ENCODE measurements around the gene KXD1. TPM values are rescaled to one million over a fixed set of nuclear protein-coding genes. Genes with fewer than 3 reads are reported as not detected.

KXD1 gene
- total RNA-seq, 4 donors from 2014 or later: 72.4 to 107 (median 89.4) TPM

GRCh38 chr19:18577365-18577914 lies 19.8 kb downstream of the KXD1 start:
- Histone ChIP-seq H3K4me1 (peaks cover 11% of the 10 kb centered on the region), H3K4me3 (no peak overlapping the region), H3K27ac (no peak overlapping the region), H3K27me3 (no peaks in the 10 kb centered on the region), H3K9me3 (no peaks in the 10 kb centered on the region), H3K36me3 (peaks cover 45% of the 10 kb centered on the region)
- TF ChIP-seq POLR2AphosphoS5 (IDR thresholded peaks at IDR 0.05) (no peak), POLR2A (IDR thresholded peaks at IDR 0.05) (no peak), EP300 (IDR thresholded peaks at IDR 0.05) (no peak), CTCF (IDR thresholded peaks at IDR 0.05) (no peak)
- WGBS: 89% methylated on average over 20 of the region's 21 CpGs
- DNase-seq (ENCODE audit: low spot score in 2 of 2): no peak

- no peaks in the 10 kb centered on the region for H3K27me3 ChIP-seq
- H3K9me3 ChIP-seq: no peaks in the 10 kb centered on the region
- H3K4me3 ChIP-seq: no peak overlapping the region
- H3K36me3 ChIP-seq: peaks cover 23% of the 10 kb centered on the region
- 73% methylated on average over 7 of the region's 7 CpGs for WGBS
- H3K4me1 ChIP-seq: no peaks in the 10 kb centered on the region
- DNase-seq (ENCODE audit: low spot score in 2 of 2): no peak
- no peak overlapping the region for H3K27ac ChIP-seq
- no peak for TF ChIP-seq CTCF (IDR thresholded peaks at IDR 0.05)
- no peak for TF ChIP-seq POLR2A (IDR thresholded peaks at IDR 0.05)
- no peak for TF ChIP-seq EP300 (IDR thresholded peaks at IDR 0.05)
- no peak for TF ChIP-seq POLR2AphosphoS5 (IDR thresholded peaks at IDR 0.05)
Measured at GRCh38 chr19:18580311-18580710, 22.6 kb downstream of the KXD1 start.

- H3K4me3 ChIP-seq: no peak overlapping the region
- DNase-seq (ENCODE audit: low spot score in 2 of 2): no peak
- H3K27me3 ChIP-seq: no peaks in the 10 kb centered on the region
- peaks cover 30% of the 10 kb centered on the region for H3K4me1 ChIP-seq
- no peak for TF ChIP-seq CTCF (IDR thresholded peaks at IDR 0.05)
- no peak for TF ChIP-seq POLR2AphosphoS5 (IDR thresholded peaks at IDR 0.05)
- TF ChIP-seq EP300 (IDR thresholded peaks at IDR 0.05): no peak
- TF ChIP-seq POLR2A (IDR thresholded peaks at IDR 0.05): no peak
- no peaks in the 10 kb centered on the region for H3K9me3 ChIP-seq
- 39% methylated on average over 2 of the region's 2 CpGs for WGBS
- H3K36me3 ChIP-seq: peaks cover 8% of the 10 kb centered on the region
- no peak overlapping the region for H3K27ac ChIP-seq
Measured at GRCh38 chr19:18586306-18586705, 28.6 kb downstream of the KXD1 start.

- Histone ChIP-seq H3K4me1 (peaks cover 35% of the 10 kb centered on the region), H3K9me3 (no peaks in the 10 kb centered on the region), H3K27ac (peak overlapping the region; percentile 80), H3K4me3 (no peak overlapping the region), H3K36me3 (peaks cover 11% of the 10 kb centered on the region), H3K27me3 (no peaks in the 10 kb centered on the region)
- DNase-seq (ENCODE audit: low spot score in 2 of 2): no peak
- WGBS: 91% methylated on average over 12 of the region's 12 CpGs
- TF ChIP-seq CTCF (IDR thresholded peaks at IDR 0.05) (no peak), POLR2AphosphoS5 (IDR thresholded peaks at IDR 0.05) (no peak), POLR2A (IDR thresholded peaks at IDR 0.05) (no peak), EP300 (IDR thresholded peaks at IDR 0.05) (no peak)
Measured at GRCh38 chr19:18587561-18587960, 29.9 kb downstream of the KXD1 start.

GRCh38 chr19:18587962-18588610 lies 30.4 kb downstream of the KXD1 start:
- TF ChIP-seq POLR2A (IDR thresholded peaks at IDR 0.05): no peak
- 26% methylated on average over 14 of the region's 16 CpGs for WGBS
- Histone ChIP-seq H3K27me3 (no peaks in the 10 kb centered on the region), H3K4me3 (peak overlapping the region; percentile 87), H3K36me3 (peaks cover 11% of the 10 kb centered on the region), H3K4me1 (peaks cover 35% of the 10 kb centered on the region), H3K27ac (peak overlapping the region; percentile 80), H3K9me3 (no peaks in the 10 kb centered on the region)
- DNase-seq (ENCODE audit: low spot score in 2 of 2): no peak
